Measurements from ENCODE around the gene TSSK6.

Gene TSSK6

DNA sequence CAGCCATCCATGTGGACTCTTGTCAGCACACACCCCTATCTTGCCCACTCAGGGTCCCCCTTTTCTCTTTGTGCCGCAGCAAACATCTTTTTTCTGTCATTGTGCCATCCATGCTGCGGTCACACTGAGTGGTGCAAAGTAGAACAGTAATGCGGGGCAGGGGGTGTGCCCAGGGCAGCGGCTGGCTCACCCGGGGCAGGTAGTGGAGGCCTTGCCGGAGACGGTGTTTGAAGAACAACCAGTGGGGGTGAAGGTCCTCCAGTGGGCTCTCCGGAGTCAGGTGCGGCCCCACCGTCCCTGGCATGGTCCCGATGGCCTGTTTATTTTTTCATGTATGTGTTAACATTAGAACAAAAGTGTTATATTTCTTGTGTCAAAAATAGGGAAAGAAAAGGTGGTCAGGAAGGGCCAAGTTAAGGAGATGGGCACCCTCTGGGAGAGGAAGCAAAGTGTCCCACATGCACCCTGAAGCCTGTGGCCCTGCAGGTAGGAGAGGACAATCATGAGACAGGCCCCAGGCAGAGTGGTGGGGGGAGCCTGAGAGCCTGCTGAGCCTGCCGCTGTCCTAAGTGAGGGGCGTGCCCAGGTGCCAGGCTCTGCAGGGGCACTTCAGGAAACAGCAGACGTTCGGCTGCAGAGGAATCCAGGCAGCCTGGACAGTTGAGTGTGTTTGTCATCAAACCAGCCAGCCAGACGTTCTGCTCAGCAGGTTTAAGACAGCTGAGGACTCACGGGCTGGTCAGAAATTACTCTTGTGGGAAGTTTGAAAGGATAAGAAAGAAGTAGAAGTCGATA is 12.3 kb downstream of the TSSK6 start:
- DNase-seq = no peak

DNA sequence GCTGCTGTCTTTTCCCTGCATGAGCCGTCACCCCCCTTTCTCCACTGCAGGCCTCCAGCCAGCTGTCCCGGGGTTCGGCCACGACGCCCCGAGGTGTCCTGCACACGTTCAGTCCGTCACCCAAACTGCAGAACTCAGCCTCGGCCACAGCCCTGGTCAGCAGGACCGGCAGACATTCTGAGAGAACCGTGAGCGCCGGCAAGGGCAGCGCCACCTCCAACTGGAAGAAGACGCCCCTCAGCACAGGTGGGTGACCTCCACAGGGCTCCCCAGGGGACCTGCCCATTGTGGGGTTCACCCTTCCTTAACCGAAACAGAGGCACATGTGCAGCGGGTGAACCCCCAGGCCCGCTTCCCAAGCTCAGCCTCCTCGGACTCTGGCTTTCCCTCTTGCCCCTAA is 13.1 kb downstream of the TSSK6 start:
- DNase-seq = no peak

DNA sequence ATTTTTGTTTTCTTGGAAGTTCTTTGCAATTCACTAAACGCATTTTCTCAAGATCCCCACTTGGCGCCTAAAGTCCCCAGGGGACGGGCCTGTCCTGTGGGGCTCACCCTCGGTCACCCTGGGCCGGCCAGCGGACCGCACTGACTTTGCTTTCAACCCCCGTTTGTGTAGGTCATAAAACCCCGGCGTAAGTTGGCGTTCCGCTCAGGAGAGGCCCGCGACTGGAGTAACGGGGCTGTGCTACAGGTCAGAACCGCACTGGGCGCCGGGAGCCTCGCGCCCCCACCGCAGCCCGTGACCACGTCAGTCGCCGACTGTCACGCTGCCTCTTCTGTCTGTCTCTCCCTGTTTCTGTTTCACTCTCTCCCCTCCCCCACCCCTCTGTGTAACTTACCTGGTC is 13.6 kb downstream of the TSSK6 start:
- DNase-seq = no peak

DNA sequence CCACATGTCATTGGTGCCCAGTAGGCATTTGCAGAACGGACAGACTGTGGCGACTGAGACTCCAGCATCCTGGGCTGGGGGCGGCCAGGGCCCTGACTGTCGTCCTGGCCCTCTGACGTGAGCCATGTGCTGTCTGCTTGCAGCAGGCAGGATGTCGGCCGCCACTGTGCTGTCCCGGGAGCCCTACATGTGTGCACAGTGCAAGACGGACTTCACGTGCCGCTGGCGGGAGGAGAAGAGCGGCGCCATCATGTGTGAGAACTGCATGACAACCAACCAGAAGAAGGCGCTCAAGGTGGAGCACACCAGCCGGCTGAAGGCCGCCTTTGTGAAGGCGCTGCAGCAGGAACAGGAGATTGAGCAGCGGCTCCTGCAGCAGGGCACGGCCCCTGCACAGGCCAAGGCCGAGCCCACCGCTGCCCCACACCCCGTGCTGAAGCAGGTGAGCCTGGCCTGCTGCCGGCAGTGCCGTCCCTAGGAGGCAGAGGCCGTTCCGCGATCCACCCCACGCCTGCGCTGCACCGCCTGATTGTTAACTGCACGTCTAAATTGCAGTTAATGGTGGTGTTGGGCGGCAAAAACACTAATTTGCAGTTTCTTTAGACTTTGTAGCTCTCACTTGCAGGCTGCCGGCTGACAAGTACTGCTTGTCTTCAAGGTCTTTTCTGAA is 14.2 kb downstream of the TSSK6 start:
- no peak for DNase-seq

DNA sequence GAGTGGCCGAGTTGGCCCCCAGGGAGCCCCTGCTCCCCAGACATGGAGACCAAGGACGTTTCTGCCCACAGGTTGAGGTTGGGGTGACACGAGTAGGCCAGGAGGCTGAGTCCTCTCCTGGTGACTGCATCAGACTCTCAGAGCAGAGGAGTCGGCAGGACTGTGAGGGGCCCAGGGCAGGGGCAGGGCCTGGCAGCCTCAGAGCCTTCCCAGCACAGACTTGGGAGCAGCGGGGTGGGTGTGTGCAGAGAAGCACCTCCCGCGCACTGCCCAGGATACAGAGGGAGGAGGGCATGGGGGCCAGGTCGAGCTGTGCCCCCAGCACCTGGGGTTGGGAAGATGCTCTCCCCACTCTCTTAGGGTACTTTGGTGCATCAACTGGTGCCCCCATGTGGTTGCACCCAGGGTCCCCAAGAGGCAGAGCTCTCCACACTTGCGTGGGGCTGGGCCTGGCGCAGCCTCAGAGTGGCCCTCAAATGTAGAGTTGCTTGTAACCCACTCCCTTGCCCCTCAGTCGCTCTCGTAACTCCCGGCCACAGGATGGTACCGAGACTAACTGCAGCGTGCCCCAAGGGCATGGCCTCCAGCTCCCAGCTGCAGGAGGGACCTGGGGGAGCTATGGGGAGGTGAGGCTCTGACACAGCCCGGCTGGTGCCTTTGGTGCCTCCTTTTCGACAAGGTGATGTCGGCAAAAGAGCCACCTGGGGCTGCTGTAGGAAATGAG is 15.9 kb downstream of the TSSK6 start:
- no peak for DNase-seq

DNA sequence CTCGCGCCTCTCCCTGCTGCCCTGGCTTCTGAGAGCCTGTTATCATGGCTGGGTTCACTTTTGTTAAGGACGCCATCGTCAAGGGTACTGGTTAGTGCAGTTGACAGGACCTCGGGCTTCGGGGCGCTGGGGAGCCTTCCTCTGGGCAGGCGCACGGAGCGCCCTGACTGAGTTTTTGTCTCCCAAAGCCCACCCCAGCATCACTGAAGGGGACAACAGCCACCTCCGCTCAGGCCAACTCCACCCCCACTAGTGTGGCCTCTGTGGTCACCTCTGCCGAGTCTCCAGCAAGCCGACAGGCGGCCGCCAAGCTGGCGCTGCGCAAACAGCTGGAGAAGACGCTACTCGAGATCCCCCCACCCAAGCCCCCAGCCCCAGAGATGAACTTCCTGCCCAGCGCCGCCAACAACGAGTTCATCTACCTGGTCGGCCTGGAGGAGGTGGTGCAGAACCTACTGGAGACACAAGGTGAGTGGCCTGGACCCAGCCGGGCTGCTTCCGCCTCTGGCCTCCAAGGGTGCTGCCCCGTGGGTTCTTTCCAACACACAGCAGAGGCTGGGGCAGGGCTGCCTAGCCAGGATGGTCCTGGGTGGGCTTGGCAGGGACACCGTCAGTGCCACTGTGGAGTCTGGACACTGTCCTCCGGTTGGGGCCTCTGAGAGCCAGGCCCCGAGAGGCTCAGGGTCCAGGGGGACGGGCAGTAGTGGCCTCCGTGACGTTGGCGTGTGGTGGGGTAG is 16.9 kb downstream of the TSSK6 start:
- DNase-seq = no peak

DNA sequence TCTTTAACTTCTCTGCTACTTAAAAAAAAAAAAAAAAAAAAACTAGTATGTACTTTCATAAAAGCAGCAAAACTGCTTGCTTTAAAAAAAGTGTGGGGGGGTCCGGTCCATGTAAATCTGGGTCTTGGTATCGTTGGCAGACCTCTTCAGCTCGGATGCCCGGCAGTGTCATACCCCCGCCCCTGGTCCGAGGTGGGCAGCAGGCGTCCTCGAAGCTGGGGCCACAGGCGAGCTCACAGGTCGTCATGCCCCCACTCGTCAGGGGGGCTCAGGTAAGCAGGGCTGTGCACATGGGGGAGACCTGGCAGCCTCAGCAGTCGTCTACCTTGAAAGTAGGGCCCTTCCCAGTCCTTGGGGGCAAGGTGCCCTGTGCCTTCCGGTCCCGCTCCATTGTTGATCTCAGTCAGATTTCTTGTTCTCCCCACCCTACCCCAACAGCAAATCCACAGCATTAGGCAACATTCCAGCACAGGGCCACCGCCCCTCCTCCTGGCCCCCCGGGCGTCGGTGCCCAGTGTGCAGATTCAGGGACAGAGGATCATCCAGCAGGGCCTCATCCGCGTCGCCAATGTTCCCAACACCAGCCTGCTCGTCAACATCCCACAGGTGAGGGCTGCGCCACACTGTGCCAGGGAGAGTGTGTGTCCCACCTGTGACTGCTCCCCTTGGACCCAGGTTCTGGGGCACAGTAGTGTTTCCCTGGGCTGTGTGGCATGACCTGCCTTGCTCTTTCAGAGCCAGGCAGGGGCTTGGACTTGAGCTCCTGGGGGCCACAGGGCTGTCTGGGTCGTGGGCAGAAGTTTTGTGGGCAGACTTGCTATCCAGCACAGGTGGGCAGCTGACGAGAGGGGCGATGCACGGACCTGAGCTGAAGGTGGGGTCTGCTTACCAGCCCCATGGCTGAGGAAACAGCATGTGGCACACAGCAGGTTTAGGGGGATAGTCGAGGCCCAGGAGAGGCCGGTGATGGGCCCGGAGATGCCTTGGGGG is 19.4 kb downstream of the TSSK6 start:
- no peak for DNase-seq

DNA sequence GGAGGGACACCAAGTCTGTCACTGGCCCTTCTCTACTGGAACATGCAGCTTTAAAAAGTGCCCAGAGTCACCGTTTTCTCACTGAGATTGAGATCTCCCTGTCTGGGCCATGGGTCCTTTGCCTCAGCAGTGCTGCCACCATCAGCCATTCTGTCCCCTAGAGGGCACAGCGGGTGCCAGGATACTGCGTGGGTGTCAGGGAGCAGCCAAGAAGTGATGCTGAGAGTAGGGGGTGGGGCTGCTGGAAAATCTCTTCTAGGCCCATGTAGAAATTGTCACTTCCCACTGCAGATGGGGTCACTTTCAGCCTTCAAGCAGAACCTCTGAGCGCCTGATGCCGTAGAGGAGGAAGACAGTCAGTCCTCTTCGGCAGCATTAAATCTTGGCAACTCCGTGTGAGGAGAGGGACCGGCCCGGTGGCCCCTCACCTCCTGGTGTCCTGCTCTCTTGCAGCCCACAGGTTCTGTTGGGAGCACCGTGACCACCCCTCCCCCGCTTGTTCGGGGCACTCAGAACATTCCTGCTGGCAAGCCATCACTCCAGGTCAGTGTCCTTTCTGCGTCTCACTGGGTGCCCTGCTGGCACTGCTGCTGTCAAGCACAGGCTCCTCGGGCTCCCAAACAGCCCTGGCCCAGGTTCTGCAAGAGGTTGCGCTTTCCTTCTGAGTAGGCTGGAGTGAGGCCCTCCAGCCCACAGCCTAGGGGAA is 21.4 kb downstream of the TSSK6 start:
- DNase-seq = no peak

DNA sequence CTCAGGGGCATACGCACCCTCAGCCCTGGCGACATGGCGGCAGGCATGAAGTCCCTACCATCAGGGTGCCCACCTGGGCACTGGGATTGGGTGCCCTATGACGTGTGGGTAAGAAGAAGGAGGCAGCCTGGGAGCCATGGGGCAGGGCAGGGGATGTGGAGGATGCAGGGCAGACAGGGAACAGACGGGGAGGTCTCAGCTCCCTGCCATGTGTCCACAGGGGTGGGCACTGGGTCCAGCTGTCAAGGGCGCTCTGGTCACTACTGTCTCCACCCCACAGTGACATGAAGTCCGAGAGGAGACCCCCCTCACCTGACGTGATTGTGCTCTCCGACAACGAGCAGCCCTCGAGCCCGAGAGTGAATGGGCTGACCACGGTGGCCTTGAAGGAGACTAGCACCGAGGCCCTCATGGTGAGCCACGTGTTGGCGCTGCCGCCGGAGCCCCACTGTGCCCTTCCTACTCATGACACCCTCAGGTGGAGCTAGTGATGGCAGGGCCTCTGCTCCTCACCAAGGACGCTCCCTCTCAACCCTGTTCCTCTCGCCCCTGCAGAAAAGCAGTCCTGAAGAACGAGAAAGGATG is 23.2 kb downstream of the TSSK6 start:
- no peak for DNase-seq

DNA sequence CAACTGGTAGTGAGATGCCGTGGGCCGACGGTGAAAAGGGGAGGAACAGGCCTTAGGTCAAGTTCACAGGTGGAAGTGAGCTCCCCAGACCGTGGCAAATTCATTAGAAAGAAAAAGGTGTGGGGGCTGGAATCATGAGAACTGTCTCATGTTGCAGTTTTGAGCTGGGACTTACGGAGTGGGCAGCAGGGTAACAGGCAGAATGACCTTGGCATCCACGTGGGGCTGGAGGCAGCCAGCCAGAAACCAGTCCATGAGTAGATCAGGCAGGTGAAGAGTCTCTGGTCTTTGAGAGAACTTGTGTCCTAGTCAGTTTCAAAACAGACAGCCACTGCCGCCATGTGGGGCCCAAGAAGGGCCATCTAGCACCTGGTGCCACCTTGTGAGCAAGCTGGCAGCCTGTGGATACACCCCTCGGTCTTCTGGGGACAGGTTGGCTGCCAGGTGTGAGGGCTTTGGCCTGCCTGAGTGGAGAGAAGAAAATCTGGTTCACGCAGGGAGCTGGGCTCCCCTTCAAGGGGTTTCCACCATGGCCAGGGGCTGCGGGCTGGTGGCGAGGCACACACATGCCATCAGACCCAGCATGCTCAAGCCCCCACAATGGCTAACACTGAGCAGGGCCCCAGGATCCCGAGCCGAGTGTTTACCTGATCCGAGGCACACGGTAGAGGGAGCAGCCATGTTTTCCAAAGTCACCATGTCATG is 23.9 kb downstream of the TSSK6 start:
- DNase-seq = no peak

DNA sequence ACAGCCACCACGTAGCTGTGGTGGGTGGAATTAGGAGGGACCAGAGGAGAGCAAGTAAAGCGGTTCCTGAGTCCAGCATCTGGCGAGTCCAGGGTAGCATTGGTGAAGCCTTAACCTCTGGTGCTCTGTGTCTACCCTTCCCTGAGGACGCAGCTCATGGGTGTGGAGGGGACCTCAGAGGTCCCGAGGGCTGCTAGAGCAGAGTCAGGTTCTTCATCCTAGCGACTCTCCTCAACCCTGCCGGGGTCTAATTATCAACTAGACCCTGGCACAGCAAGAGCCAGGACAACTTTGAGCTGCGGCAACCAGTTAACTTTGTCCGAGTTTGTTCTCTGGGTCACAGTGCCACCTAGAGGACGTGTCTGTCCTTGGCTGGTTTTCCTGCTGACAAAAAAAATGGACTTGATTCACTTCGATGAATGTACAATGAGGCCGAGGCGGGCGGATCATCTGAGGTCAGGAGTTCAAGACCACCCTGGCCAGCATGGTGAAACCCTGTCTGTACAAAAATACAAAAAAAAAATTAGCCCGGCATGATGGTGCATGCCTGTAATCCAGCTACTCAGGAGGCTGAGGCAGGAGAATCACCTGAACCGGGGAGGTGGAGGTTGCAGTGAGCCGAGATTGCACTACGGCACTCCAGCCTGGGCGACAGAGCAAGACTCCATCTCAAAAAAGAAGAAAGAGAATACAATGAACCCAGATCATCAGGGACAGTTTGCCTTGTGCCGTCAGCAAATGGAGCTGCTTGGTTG is 25.0 kb downstream of the TSSK6 start:
- DNase-seq = peak; percentile 83 to 89

DNA sequence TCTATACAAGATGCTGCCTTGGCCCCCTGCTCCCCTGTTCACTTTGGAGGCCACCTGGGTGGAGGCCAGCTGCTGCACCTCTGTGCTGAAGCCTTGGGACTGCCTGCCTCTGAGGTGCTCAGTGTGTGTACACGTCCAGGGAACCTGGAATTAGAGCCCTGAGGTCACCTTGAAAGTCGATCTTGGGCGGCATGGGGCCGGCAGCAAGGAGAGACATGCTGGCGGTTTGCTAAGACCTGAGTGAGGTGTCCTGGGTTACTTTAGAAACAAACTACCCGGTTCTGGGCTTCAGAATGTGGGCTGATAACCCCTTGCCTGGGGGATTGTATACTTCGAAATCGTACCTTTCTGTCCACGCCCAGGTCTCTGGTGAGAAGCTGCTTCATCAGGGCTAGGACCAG is 25.5 kb downstream of the TSSK6 start:
- no peak for DNase-seq

DNA sequence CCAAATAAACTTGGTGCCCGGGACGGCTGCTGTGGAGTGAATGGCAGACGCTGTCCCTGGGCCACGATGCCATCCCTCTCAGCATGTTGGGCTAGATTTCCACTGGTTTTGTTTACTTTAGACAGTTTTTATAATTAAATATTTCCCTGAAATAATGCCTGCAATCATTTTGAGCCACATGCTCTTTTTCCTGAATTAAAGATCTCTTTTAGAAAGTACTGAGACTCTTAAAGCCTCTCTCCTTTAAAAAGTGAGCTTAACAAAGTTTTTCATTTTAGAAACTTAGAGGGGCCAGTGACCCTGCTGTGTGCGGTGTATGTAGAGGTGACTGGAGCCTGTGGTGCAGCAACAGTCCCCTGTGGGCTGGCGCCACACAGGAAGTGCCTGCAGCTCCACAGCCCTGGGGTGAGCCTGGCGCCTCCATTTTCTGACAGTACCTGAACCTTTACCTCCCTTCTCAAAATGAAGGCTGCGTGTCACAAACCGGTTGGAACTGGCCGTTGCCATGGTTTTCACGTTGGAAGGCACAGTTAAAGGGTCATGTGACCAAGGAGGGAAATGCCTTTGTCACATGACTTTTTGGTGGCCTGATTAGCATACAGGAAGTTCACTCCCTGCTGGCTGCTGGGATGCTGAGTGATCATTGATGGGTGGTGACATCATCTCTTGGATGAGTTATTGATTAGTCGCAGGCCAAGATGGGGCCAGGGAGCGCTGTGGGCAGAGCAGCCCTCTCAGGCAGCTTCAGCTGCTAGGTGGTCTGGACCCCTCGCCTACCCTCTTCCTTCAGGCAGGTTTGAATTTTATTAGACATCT is 26.3 kb downstream of the TSSK6 start:
- peak; percentile 93 to 97 for DNase-seq

DNA sequence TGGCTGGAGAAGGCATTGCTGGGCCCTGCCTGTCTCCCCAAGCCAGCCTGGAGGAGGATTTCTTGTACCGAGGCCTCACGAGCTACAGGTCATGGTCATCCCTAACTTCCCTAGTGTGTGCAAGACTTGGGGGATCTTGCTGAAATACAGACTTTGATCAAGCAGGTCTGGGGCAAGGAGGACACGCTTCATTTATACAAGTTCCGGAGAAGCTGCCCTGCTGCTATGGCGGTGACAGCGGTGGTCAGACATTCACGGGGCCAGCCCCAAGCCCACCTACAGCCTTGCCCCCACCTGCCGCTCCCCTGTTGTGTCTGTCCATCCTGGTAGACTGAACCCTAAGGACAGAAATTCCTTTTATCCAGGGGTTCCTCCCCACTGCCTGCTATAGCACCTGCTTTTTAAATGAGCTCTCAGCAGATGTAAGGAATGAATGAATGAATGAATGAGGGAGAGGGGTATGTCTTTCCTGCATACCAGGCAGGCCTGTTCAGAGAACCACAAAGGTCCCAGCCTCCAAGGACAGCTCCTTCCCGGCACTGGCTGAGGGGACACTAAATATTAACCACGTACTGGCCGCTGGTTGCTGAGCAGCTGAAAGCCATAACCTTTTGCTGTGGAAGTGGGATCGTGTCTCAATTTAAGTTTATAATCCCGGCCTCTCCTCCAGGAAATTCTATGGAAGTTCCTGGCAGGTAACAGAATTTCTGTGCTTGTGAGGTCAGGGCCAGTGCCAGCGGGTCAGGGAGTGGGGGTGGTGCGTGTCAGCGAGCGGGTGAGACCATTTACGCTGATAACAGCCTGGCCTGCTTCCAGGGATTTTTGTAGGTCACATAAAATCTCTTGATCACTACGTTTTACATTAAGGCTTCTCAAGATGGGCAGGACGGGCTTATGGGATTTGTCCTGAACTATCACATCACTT is 27.1 kb downstream of the TSSK6 start:
- peak in 1 of 2 donors; percentile 11 for DNase-seq

DNA sequence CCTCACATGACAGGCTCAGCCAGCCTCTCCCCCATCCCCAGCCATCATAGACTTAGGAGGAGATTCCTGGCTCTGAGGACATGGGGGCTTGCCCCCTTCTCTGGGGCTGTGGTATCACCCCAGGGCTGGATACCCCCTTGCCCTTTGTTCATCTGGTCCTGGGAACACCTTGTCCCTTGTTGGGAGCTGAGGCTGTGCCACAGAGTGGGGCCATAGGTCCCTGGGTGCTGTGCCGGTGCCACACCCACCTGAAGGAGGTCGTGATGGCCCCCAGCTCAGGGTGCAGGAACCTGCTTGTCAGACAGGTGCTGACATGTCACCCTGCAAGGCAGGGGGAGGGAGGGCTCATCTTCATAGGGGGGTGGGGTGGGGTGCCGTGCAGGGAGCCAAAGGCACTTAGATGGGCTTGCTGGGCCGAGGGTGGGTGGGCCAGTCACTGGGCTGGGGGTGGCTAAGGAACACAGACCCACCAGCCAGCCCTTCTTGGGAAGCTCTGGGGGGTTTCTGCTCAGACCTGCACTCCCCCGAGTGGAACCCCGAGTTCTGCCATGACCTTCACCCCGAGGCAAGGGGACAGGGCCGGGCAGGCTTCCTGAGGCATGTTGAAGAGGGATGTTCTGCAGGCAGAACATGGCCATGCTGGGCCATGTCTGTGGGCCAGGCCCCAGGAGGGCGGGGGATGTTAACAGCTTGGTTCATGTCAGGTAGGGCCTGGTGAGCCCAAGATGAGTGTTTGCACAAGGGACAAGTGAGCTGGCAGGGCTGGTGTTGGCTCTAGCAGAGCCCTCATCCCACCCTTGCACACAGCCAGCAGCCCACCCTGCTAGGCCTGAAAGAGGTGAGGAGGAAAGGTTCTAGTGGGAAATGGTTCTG is 28.0 kb downstream of the TSSK6 start:
- DNase-seq = no peak

DNA sequence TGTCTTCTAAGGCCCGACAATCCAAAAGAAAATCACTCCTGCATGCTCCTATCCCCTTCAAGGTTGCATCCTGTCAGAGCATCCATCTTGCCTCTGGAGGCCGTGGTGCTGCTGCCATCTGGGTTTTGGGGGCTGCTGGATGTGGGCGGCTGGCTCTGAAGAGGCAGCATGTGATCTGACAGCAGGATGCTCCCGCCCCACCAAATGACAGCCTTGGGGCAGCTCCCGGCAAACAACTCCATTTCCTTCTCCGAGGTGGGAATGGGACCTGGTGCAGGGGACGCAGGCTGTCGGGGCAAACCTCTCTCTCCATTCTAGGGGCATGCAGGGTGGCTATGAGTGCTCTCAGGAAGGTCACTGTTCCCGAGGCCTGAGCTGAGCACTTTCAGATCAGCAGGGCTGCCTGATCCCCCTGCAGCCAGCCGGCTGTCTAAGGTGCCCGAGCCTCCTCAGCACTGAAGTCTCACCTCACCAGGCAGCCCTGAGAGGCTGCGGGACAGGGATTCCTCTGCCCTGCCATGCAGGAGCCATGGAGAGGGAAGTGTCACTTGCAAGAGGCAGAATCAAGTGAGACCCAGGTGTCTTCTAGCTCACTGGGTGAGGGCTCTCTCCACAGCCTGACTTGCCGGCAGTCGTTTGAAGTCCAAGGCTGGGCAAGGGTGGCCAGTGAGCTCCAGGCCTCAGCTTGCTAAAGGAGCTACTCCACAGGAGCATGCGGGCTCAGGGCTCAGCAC is 28.8 kb downstream of the TSSK6 start:
- DNase-seq = no peak

All from CD4-positive, alpha-beta T cell treated with Interferon alpha-2 for 1 hour (primary cell).